Type B pancreatic cell (in vitro differentiated cells): Measurements from ENCODE around the gene LGALSL. TPM values are rescaled to one million over a fixed set of nuclear protein-coding genes. Genes with fewer than 3 reads are reported as not detected.

Experiments used
- DNase-seq: peaks from one replicate; pipeline ENCODE4 v3.0.0; 2021; ENCODE audit warnings: mixed read lengths; ENCODE audit not compliant: unreplicated experiment; ENCODE audit errors: extremely low spot score
- H3K27ac Mint-ChIP-seq: 2 replicates; pipeline ENCODE4 v1.8.0; 2021; ENCODE audit warnings: mild to moderate bottlenecking, mixed read lengths
- H3K27me3 Mint-ChIP-seq: 2 replicates; pipeline ENCODE4 v1.8.0; 2021; ENCODE audit warnings: mixed read lengths
- H3K36me3 Mint-ChIP-seq: 2 replicates; pipeline ENCODE4 v1.8.0; 2021; ENCODE audit warnings: mixed read lengths
- H3K4me1 Mint-ChIP-seq: one replicate; pipeline ENCODE4 v1.8.0; 2021; ENCODE audit warnings: mixed read lengths; ENCODE audit not compliant: unreplicated experiment
- H3K4me3 Mint-ChIP-seq: 2 replicates; pipeline ENCODE4 v1.8.0; 2021; ENCODE audit warnings: mild to moderate bottlenecking, mixed read lengths
- H3K9me3 Mint-ChIP-seq: 2 replicates; pipeline ENCODE4 v1.8.0; 2021; ENCODE audit warnings: mixed read lengths
- CTCF ChIP-seq: fragments of 200-600 bp; sonication (generic); conservative IDR thresholded peaks from 2 replicates; pipeline ENCODE4 v1.5.0; 2021; ENCODE audit warnings: antibody characterized with exemption, mild to moderate bottlenecking
- long read RNA-seq: library from polyadenylated mRNA; unstranded; transcript quantifications from one replicate; pipeline ENCODE4 v2.0.0, GENCODE V29; 2020
- total RNA-seq: library from RNA; stranded (reverse); gene quantifications from 2 replicates; pipeline ENCODE4 v1.2.1, GENCODE V29; 2021; ENCODE audit warnings: low replicate concordance

Gene LGALSL
- 19.2 and 20.3 TPM in 2 replicates for total RNA-seq
- long read RNA-seq, transcript LGALSL-201 (5 exons, 3,926 nt) = major isoform, 10 of 15 reads
- long read RNA-seq, partial matches to known transcripts = 1 of 15 reads
- long read RNA-seq, other reads (novel, unspliced or antisense) = 3 of 15 reads

GRCh38 chr2:64453770-64454385 lies at the start of gene LGALSL:
TSS of gene LGALSL (plus strand) at chr2:64454162. CDS start at chr2:64454546, 384 bp downstream.
- peak; percentile 79 for DNase-seq
- H3K27ac Mint-ChIP-seq = peak within 1 kb of the TSS; percentile 97
- TF ChIP-seq CTCF = no peak
- no peaks in the 10 kb centered on the region for H3K9me3 Mint-ChIP-seq
- H3K4me3 Mint-ChIP-seq = peak within 1 kb of the TSS; percentile 95
- peaks cover 22% of the 10 kb centered on the region for H3K36me3 Mint-ChIP-seq
- no peaks in the 10 kb centered on the region for H3K27me3 Mint-ChIP-seq
- H3K4me1 Mint-ChIP-seq = peaks cover 17% of the 10 kb centered on the region

- Mint-ChIP-seq H3K9me3 (no peaks in the 10 kb centered on the region), H3K27ac (peak overlapping the region; percentile 70), H3K4me3 (peak overlapping the region; percentile 71), H3K27me3 (no peaks in the 10 kb centered on the region), H3K36me3 (no peaks in the 10 kb centered on the region), H3K4me1 (peaks cover 66% of the 10 kb centered on the region)
- DNase-seq = no peak
- TF ChIP-seq CTCF = no peak
Observed at GRCh38 chr2:64404743-64405142, 49.2 kb upstream of the LGALSL start.

GRCh38 chr2:64405581-64406406 lies 48.2 kb upstream of the LGALSL start:
- Mint-ChIP-seq H3K4me1 (peaks cover 57% of the 10 kb centered on the region), H3K9me3 (no peaks in the 10 kb centered on the region), H3K36me3 (no peaks in the 10 kb centered on the region), H3K4me3 (peak overlapping the region; percentile 33), H3K27me3 (no peaks in the 10 kb centered on the region), H3K27ac (peak overlapping the region; percentile 57)
- DNase-seq = no peak
- no peak for TF ChIP-seq CTCF

GRCh38 chr2:64406407-64406774 lies 47.6 kb upstream of the LGALSL start:
- Mint-ChIP-seq H3K4me1 (peaks cover 52% of the 10 kb centered on the region), H3K36me3 (no peaks in the 10 kb centered on the region), H3K27me3 (no peaks in the 10 kb centered on the region), H3K4me3 (peak overlapping the region; percentile 33), H3K9me3 (no peaks in the 10 kb centered on the region), H3K27ac (peak overlapping the region; percentile 57)
- TF ChIP-seq CTCF = no peak
- no peak for DNase-seq

- Mint-ChIP-seq H3K27ac (no peak overlapping the region), H3K9me3 (no peaks in the 10 kb centered on the region), H3K4me1 (peaks cover 44% of the 10 kb centered on the region), H3K27me3 (no peaks in the 10 kb centered on the region), H3K36me3 (no peaks in the 10 kb centered on the region), H3K4me3 (no peak overlapping the region)
- TF ChIP-seq CTCF = no peak
- no peak for DNase-seq
Observed at GRCh38 chr2:64408031-64408430, 45.9 kb upstream of the LGALSL start.
